Sigmoid colon (tissue), 4 donors: ENCODE results near the gene CACNA1E.

ENCODE experiments used
- POLR2A ChIP-seq, 2 donors: fragments of 450-650 bp; IDR thresholded peaks; one replicate each; pipeline ENCODE4 v1.6.1; 2016; ENCODE audit warnings: antibody characterized with exemption in 2 of 2, mild to moderate bottlenecking in 2 of 2, moderate library complexity in 2 of 2
- POLR2AphosphoS5 ChIP-seq, 4 donors: sonication (generic); formaldehyde crosslinking; IDR thresholded peaks; one replicate each; pipeline ENCODE4 v1.6.1; 2017; ENCODE audit warnings: antibody characterized with exemption in 4 of 4

DNA sequence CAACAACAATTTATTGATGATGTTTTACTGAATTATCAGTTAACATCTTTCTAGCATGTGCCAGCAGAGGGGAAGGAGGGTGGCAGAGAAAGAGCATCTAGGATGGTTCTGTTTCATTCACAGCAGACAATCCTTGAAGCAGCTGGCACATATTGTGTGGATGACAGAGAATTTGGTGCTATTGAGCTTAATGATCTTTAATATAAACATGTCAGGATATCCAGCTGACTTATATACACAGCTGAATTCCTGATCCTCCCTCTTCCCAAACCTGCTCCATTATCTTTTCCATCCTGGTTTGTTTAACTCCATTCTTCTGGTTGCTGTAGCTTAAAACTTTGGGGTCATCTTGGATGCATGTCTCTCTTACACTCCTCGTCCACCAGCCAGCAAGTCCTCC, 218.6 kb downstream of the CACNA1E start:
- no peak for TF ChIP-seq POLR2A (IDR thresholded peaks at IDR 0.05)
- no peak for TF ChIP-seq POLR2AphosphoS5 (IDR thresholded peaks at IDR 0.05)
